GM20000 (cell line): ENCODE data around the gene MYRF.
A peak's percentile ranks its signal among the peaks of the same experiment; 100 is the strongest.

Source experiments
- DNase-seq: peaks from one replicate; pipeline ENCODE4 v3.0.0; 2012; ENCODE audit warnings: low spot score
- CTCF ChIP-seq: IDR thresholded peaks from 2 replicates; pipeline ENCODE4 v1.5.1; 2012; ENCODE audit warnings: mild to moderate bottlenecking, control low read depth; ENCODE audit errors: extremely low read depth, missing control alignments

MYRF gene

GRCh38 chr11:61733120-61733978 is 19.1 kb upstream of the MYRF start:
- DNase-seq: peak; percentile 95
- peak; percentile 98 for TF ChIP-seq CTCF

- DNase-seq: no peak
- no peak for TF ChIP-seq CTCF
Observed at GRCh38 chr11:61734767-61735166, 17.7 kb upstream of the MYRF start.

GRCh38 chr11:61735391-61735790 is 17.0 kb upstream of the MYRF start:
- DNase-seq: no peak
- TF ChIP-seq CTCF: no peak

- DNase-seq: no peak
Observed at GRCh38 chr11:61736310-61736709, 16.1 kb upstream of the MYRF start.

GRCh38 chr11:61737131-61737530 is 15.3 kb upstream of the MYRF start:
- TF ChIP-seq CTCF: peak; percentile 6
- DNase-seq: no peak

More at GRCh38 chr11:61736310-61736709, 16.1 kb upstream of the MYRF start:
- TF ChIP-seq CTCF: no peak

GRCh38 chr11:61737636-61738386 is 14.6 kb upstream of the MYRF start:
- no peak for TF ChIP-seq CTCF
- no peak for DNase-seq

- DNase-seq: no peak
- TF ChIP-seq CTCF: no peak
Observed at GRCh38 chr11:61738776-61739175, 13.7 kb upstream of the MYRF start.
